H9 (cell line): ENCODE results near the gene HOXD4. TPM values are rescaled to one million over a fixed set of nuclear protein-coding genes. Genes with fewer than 3 reads are reported as not detected.

Experiments used
- DNase-seq: peaks from one replicate; pipeline ENCODE4 v3.0.0-alpha.2; 2017
- H2AFZ ChIP-seq: one replicate; pipeline ENCODE4 v1.6.1; 2013; ENCODE audit warnings: mild to moderate bottlenecking, low read length, control low read depth, moderate library complexity
- H2AK5ac ChIP-seq: 2 replicates; pipeline ENCODE4 v1.6.1; 2013; ENCODE audit warnings: low read length, control low read depth, mixed read lengths; ENCODE audit not compliant: insufficient read length
- H2BK120ac ChIP-seq: one replicate; pipeline ENCODE4 v1.6.1; 2013; ENCODE audit warnings: low read depth, mild to moderate bottlenecking, low read length, control low read depth, inconsistent platforms; ENCODE audit not compliant: poor library complexity, severe bottlenecking
- H2BK12ac ChIP-seq: 2 replicates; pipeline ENCODE4 v1.6.1; 2013; ENCODE audit warnings: low read length, control low read depth, mixed read lengths, low read depth; ENCODE audit not compliant: insufficient read length
- H2BK15ac ChIP-seq: 2 replicates; pipeline ENCODE4 v1.6.1; 2013; ENCODE audit warnings: low read depth, low read length, control low read depth
- H2BK20ac ChIP-seq: one replicate; pipeline ENCODE4 v1.6.1; 2013; ENCODE audit warnings: low read depth, mild to moderate bottlenecking, low read length, control low read depth, inconsistent platforms; ENCODE audit not compliant: poor library complexity, severe bottlenecking
- H2BK5ac ChIP-seq: 2 replicates; pipeline ENCODE4 v1.6.1; 2013; ENCODE audit warnings: low read length, control low read depth, mixed read lengths; ENCODE audit not compliant: insufficient read length
- H3K14ac ChIP-seq: 2 replicates; pipeline ENCODE4 v1.6.1; 2013; ENCODE audit warnings: low read length, control low read depth; ENCODE audit not compliant: insufficient read depth
- H3K18ac ChIP-seq: 2 replicates; pipeline ENCODE4 v1.6.1; 2013; ENCODE audit warnings: low read depth, mild to moderate bottlenecking, mixed read lengths, low read length, control low read depth; ENCODE audit not compliant: insufficient read length
- H3K23ac ChIP-seq: 2 replicates; pipeline ENCODE4 v1.6.1; 2013; ENCODE audit warnings: low read length, control low read depth, mixed read lengths, low read depth; ENCODE audit not compliant: insufficient read length
- H3K23me2 ChIP-seq: 2 replicates; pipeline ENCODE4 v1.6.1; 2013; ENCODE audit warnings: low read depth, mild to moderate bottlenecking, mixed read lengths, low read length, control low read depth; ENCODE audit not compliant: insufficient read length, poor library complexity, severe bottlenecking
- H3K27ac ChIP-seq: 2 replicates; pipeline ENCODE4 v1.5.1; 2013; ENCODE audit warnings: low read length, control low read depth, mixed read lengths, low read depth; ENCODE audit not compliant: insufficient read length
- H3K27me3 ChIP-seq: 2 replicates; pipeline ENCODE4 v1.6.1; 2013; ENCODE audit warnings: low read length, control low read depth, inconsistent platforms; ENCODE audit not compliant: insufficient read depth
- H3K4ac ChIP-seq: 2 replicates; pipeline ENCODE4 v1.6.1; 2013; ENCODE audit warnings: low read depth, mild to moderate bottlenecking, control low read depth, inconsistent platforms, low read length, moderate library complexity
- H3K4me1 ChIP-seq: 2 replicates; pipeline ENCODE4 v1.6.1; 2013; ENCODE audit warnings: low read length, control low read depth, inconsistent platforms; ENCODE audit not compliant: insufficient read depth
- H3K4me2 ChIP-seq: 2 replicates; pipeline ENCODE4 v1.6.1; 2013; ENCODE audit warnings: low read length, control low read depth, mixed read lengths; ENCODE audit not compliant: insufficient read length, insufficient read depth
- H3K56ac ChIP-seq: 2 replicates; pipeline ENCODE4 v1.6.1; 2013; ENCODE audit warnings: low read depth, mild to moderate bottlenecking, mixed read lengths, low read length, control low read depth; ENCODE audit not compliant: insufficient read length
- H3K79me1 ChIP-seq: 2 replicates; pipeline ENCODE4 v1.6.1; 2013; ENCODE audit warnings: low read depth, mild to moderate bottlenecking, moderate library complexity, low read length, control low read depth, inconsistent platforms; ENCODE audit not compliant: insufficient read depth, poor library complexity, severe bottlenecking
- H3K79me2 ChIP-seq: 2 replicates; pipeline ENCODE4 v1.6.1; 2013; ENCODE audit warnings: low read length, control low read depth, inconsistent platforms; ENCODE audit not compliant: insufficient read depth
- H3K9ac ChIP-seq: 2 replicates; pipeline ENCODE4 v1.6.1; 2013; ENCODE audit warnings: low read length, control low read depth, mixed read lengths; ENCODE audit not compliant: insufficient read length; ENCODE audit errors: extremely low read depth
- H3K9me3 ChIP-seq: one replicate; pipeline ENCODE4 v1.6.1; 2013; ENCODE audit warnings: low read depth, low read length, inconsistent platforms; ENCODE audit not compliant: control insufficient read depth
- H3T11ph ChIP-seq: one replicate; pipeline ENCODE4 v1.6.1; 2013; ENCODE audit warnings: mild to moderate bottlenecking, low read length, control low read depth, inconsistent platforms
- H4K20me1 ChIP-seq: one replicate; pipeline ENCODE4 v1.6.1; 2013; ENCODE audit not compliant: control insufficient read depth, insufficient read length, insufficient read depth
- H4K5ac ChIP-seq: 2 replicates; pipeline ENCODE4 v1.6.1; 2013; ENCODE audit warnings: low read depth, mild to moderate bottlenecking, mixed read lengths, low read length, control low read depth; ENCODE audit not compliant: insufficient read length
- H4K8ac ChIP-seq: replicated peaks from 2 replicates; pipeline ENCODE4 v1.6.1; 2013; ENCODE audit warnings: low read length, control low read depth, mixed read lengths, low read depth; ENCODE audit not compliant: insufficient read length
- H4K91ac ChIP-seq: 2 replicates; pipeline ENCODE4 v1.6.1; 2013; ENCODE audit warnings: low read depth, mild to moderate bottlenecking, moderate library complexity, mixed read lengths, low read length, control low read depth; ENCODE audit not compliant: insufficient read length
- H3K27ac Mint-ChIP-seq, 3 experiments: 2 replicates in 2 of 3; 3 replicates in 1 of 3; pipeline ENCODE4 v1.8.0; 2020 to 2021; ENCODE audit warnings: mixed read lengths in 3 of 3, mild to moderate bottlenecking in 1 of 3, moderate library complexity in 1 of 3
- H3K27me3 Mint-ChIP-seq: 2 replicates; pipeline ENCODE4 v1.8.0; 2021; ENCODE audit warnings: low read depth, mild to moderate bottlenecking, moderate library complexity, mixed read lengths
- H3K36me3 Mint-ChIP-seq, 3 experiments: 2 replicates in 2 of 3; 3 replicates in 1 of 3; pipeline ENCODE4 v1.8.0; 2020 to 2021; ENCODE audit warnings: low read depth in 3 of 3, mixed read lengths in 3 of 3; ENCODE audit not compliant: insufficient read depth in 1 of 3
- H3K4me1 Mint-ChIP-seq, 2 experiments: 2 replicates each; pipeline ENCODE4 v1.8.0; 2020; ENCODE audit warnings: mixed read lengths in 2 of 2
- H3K4me3 Mint-ChIP-seq, 2 experiments: 2 replicates in 1 of 2; 3 replicates in 1 of 2; pipeline ENCODE4 v1.8.0; 2020 to 2021; ENCODE audit warnings: mild to moderate bottlenecking in 2 of 2, mixed read lengths in 2 of 2, moderate library complexity in 1 of 2
- H3K9me3 Mint-ChIP-seq, 2 experiments: 2 replicates in 1 of 2; 3 replicates in 1 of 2; pipeline ENCODE4 v1.8.0; 2020; ENCODE audit warnings: mild to moderate bottlenecking in 2 of 2, mixed read lengths in 2 of 2, moderate library complexity in 1 of 2
- CTCF ChIP-seq: fragments of 200-600 bp; sonication (generic); conservative IDR thresholded peaks from 3 replicates; pipeline ENCODE4 v1.8.0; 2021; ENCODE audit warnings: antibody characterized with exemption, mild to moderate bottlenecking
- WGBS: extraction: QIAGEN DNeasy Blood & Tissue Kit; methylation state at CpG from one replicate; pipeline ENCODE4 v1.1.7; 2013; ENCODE audit warnings: missing lambda C conversion rate, low lambda C conversion rate, mixed read lengths; ENCODE audit not compliant: insufficient read length; ENCODE audit errors: extremely low coverage; 5-methylcytosine and 5-hydroxymethylcytosine counted together
- total RNA-seq: library from RNA; stranded (reverse); gene quantifications from 2 replicates; pipeline ENCODE4 v1.2.1, GENCODE V29; 2021

Gene HOXD4
- total RNA-seq, 1 experiment from 2014 or later = not detected

- no peak overlapping the region for H2BK20ac ChIP-seq
- H4K91ac ChIP-seq = no peak overlapping the region
- H3K4me1 ChIP-seq = peaks cover 3% of the 10 kb centered on the region
- peaks cover 10 to 19% of the 10 kb centered on the region in 2 experiments for H3K4me1 Mint-ChIP-seq
- H3K14ac ChIP-seq = no peak overlapping the region
- H3K9me3 Mint-ChIP-seq = 0 out of 5 replicates have a peak, but pooled peaks cover 0 to 3% of the 10 kb centered on the region in 2 experiments
- no peak overlapping the region for H3K4ac ChIP-seq
- H2AFZ ChIP-seq = no peak overlapping the region
- no peak overlapping the region for H2BK5ac ChIP-seq
- no peak overlapping the region for H2AK5ac ChIP-seq
- H2BK15ac ChIP-seq = no peak overlapping the region
- no peak overlapping the region for H4K8ac ChIP-seq
- peaks cover 2% of the 10 kb centered on the region for H3K23me2 ChIP-seq
- H3K56ac ChIP-seq = no peak overlapping the region
- no peak overlapping the region for H4K5ac ChIP-seq
- H3K79me1 ChIP-seq = no peaks in the 10 kb centered on the region
- no peaks in the 10 kb centered on the region for H4K20me1 ChIP-seq
- H3K27ac Mint-ChIP-seq = no peak overlapping the region
- no peak overlapping the region for H3K27ac ChIP-seq
- H2BK12ac ChIP-seq = no peak overlapping the region
- TF ChIP-seq CTCF = no peak
- peaks cover 83% of the 10 kb centered on the region for H3K27me3 ChIP-seq
- no peak overlapping the region for H3K23ac ChIP-seq
- DNase-seq = no peak
- no peak overlapping the region for H2BK120ac ChIP-seq
- H3K9me3 ChIP-seq = no peaks in the 10 kb centered on the region
- no peak overlapping the region for H3K4me3 Mint-ChIP-seq
- no peak overlapping the region for H3K4me2 ChIP-seq
- H3K18ac ChIP-seq = no peak overlapping the region
- H3K36me3 Mint-ChIP-seq = no peaks in the 10 kb centered on the region
- peaks cover 98% of the 10 kb centered on the region for H3K27me3 Mint-ChIP-seq
- WGBS = no CpG with 5 or more reads among the region's 2 CpGs
- no peak overlapping the region for H3K9ac ChIP-seq
- H3T11ph ChIP-seq = no peak overlapping the region
- H3K79me2 ChIP-seq = no peaks in the 10 kb centered on the region
Observed at GRCh38 chr2:176184749-176185148, 33.4 kb downstream of the HOXD4 start.
